Measurements from ENCODE around the gene MYBBP1A.

The MYBBP1A gene

DNA sequence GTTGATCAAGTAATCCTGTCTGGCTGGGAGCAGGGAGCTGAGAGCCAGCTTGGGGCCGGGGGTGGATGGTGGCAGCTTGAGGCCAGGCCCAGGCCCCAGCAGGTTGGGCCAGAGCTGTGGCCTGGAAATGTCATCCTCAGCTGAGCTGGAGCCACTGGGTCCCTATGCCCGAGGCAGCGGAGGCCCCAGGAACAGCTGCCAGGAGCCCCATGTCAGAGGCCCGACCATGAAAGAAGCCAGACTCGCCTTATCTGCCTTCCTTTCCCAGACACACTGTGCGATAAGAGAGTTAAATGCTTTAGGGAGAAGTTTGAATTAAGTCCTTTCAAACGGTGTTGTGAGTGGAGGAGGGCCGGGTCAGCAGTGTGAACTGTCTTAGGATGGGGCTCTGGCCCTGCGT lies 32.6 kb upstream of the MYBBP1A start:
- Histone ChIP-seq H2BK15ac (ENCODE audit: low read depth, poor library complexity, severe bottlenecking) (peak overlapping the region; percentile 84), H3K23ac (ENCODE audit: low read length in 2 of 2) (no peak overlapping the region), H3K4me1 (ENCODE audit: control insufficient read depth, insufficient read depth, low read depth, low read length) (peaks cover 35% of the 10 kb centered on the region), H3K27ac (ENCODE audit: low read length, poor library complexity, severe bottlenecking) (no peak overlapping the region), H4K91ac (ENCODE audit: low read length) (no peak overlapping the region), H4K8ac (ENCODE audit: low read length) (no peak overlapping the region), H3K4me3 (ENCODE audit: insufficient read depth in 1 of 2, low read depth in 1 of 2, low read length in 2 of 2) (no peak overlapping the region), H3K4me2 (ENCODE audit: low read length, poor library complexity, severe bottlenecking) (no peak overlapping the region), H3K9ac (ENCODE audit: low read length) (no peak overlapping the region), H3K4ac (ENCODE audit: low read depth in 1 of 2, low read length in 2 of 2) (no peak overlapping the region), H3K14ac (ENCODE audit: low read length in 2 of 2) (no peak overlapping the region), H3K79me1 (replicated peaks; ENCODE audit: low read length, poor library complexity, severe bottlenecking) (no peaks in the 10 kb centered on the region), H3K18ac (ENCODE audit: low read depth in 1 of 2, low read length in 2 of 2) (no peak overlapping the region), H2BK120ac (ENCODE audit: low read depth, low read length) (no peak overlapping the region), H3K36me3 (ENCODE audit: control insufficient read depth in 1 of 2, insufficient read depth in 2 of 2, low read depth in 1 of 2, low read length in 2 of 2) (no peaks in the 10 kb centered on the region), H2AK5ac (ENCODE audit: low read length, severe bottlenecking) (no peak overlapping the region), H2BK12ac (ENCODE audit: low read length in 2 of 2) (no peak overlapping the region), H2BK5ac (ENCODE audit: low read depth, low read length, poor library complexity, severe bottlenecking) (no peak overlapping the region), H3K9me3 (ENCODE audit: control insufficient read depth, low read length) (no peaks in the 10 kb centered on the region), H3K27me3 (ENCODE audit: control insufficient read depth in 1 of 2, insufficient read depth in 1 of 2, low read length in 2 of 2) (peaks cover 61 to 78% of the 10 kb centered on the region in 2 experiments), H2AFZ (ENCODE audit: low read depth, low read length) (no peak overlapping the region)
- 26% methylated on average over 7 of the region's 9 CpGs for WGBS
- peak; percentile 24 for DNase-seq

DNA sequence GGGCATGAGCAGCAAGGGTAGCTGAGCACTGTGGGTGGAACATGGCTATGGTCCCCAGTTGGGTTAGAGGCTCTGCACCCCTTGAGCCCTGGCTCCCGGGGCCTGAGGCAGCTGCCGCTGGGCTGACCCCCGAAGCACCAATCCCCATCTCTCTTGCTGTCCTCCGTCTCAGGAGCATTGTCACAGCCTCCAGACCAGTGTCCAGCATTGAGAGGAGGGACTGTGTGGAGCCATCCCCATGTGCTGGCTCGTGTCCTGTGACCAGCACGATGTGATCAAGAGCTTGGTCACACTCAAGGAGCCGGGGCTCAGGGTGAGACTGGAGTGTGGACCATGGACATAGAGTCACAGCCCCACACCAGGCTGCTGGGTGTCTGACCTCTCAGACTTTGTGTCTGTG lies 32.0 kb upstream of the MYBBP1A start:
- Histone ChIP-seq H3K9me3 (ENCODE audit: control insufficient read depth, low read length) (no peaks in the 10 kb centered on the region), H4K8ac (ENCODE audit: low read length) (no peak overlapping the region), H3K36me3 (ENCODE audit: control insufficient read depth in 1 of 2, insufficient read depth in 2 of 2, low read depth in 1 of 2, low read length in 2 of 2) (no peaks in the 10 kb centered on the region), H3K27ac (ENCODE audit: low read length, poor library complexity, severe bottlenecking) (no peak overlapping the region), H3K4me2 (ENCODE audit: low read length, poor library complexity, severe bottlenecking) (no peak overlapping the region), H3K27me3 (ENCODE audit: control insufficient read depth in 1 of 2, insufficient read depth in 1 of 2, low read length in 2 of 2) (peaks cover 66 to 84% of the 10 kb centered on the region in 2 experiments), H4K91ac (ENCODE audit: low read length) (no peak overlapping the region), H2BK120ac (ENCODE audit: low read depth, low read length) (no peak overlapping the region), H2BK12ac (ENCODE audit: low read length in 2 of 2) (peak overlapping the region in 1 of 2 experiments; percentile 64), H2BK5ac (ENCODE audit: low read depth, low read length, poor library complexity, severe bottlenecking) (no peak overlapping the region), H2AK5ac (ENCODE audit: low read length, severe bottlenecking) (no peak overlapping the region), H3K4me1 (ENCODE audit: control insufficient read depth, insufficient read depth, low read depth, low read length) (peaks cover 36% of the 10 kb centered on the region), H3K18ac (ENCODE audit: low read depth in 1 of 2, low read length in 2 of 2) (no peak overlapping the region), H3K9ac (ENCODE audit: low read length) (no peak overlapping the region), H3K14ac (ENCODE audit: low read length in 2 of 2) (peak overlapping the region in 1 of 2 experiments; percentile 2), H2BK15ac (ENCODE audit: low read depth, poor library complexity, severe bottlenecking) (no peak overlapping the region), H3K4ac (ENCODE audit: low read depth in 1 of 2, low read length in 2 of 2) (no peak overlapping the region), H3K4me3 (ENCODE audit: insufficient read depth in 1 of 2, low read depth in 1 of 2, low read length in 2 of 2) (no peak overlapping the region), H3K79me1 (replicated peaks; ENCODE audit: low read length, poor library complexity, severe bottlenecking) (no peaks in the 10 kb centered on the region), H3K23ac (ENCODE audit: low read length in 2 of 2) (no peak overlapping the region), H2AFZ (ENCODE audit: low read depth, low read length) (no peak overlapping the region)
- no peak for DNase-seq
- 84% methylated on average over 7 of the region's 7 CpGs for WGBS

DNA sequence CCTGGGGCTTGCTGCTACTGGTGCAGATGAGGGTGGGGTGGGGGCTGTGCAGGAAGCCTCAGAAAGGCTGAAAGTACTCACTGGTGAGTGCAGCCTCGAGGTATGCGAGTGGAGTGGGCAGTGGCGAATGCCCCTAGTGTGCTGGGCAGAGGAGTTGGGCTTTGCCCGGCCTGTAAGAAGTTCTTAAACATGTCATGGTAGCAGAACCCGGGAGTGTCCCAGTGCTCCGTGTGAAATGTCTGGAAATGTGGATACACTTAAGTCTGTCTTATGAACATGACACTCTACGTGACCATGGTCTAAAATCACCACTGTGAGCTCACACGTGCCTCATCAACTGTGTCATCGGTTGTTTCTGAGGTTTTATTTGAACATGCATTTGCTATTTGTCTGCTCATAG lies 30.9 kb upstream of the MYBBP1A start:
- Histone ChIP-seq H2BK15ac (ENCODE audit: low read depth, poor library complexity, severe bottlenecking) (no peak overlapping the region), H2AK5ac (ENCODE audit: low read length, severe bottlenecking) (no peak overlapping the region), H3K9ac (ENCODE audit: low read length) (no peak overlapping the region), H3K79me1 (replicated peaks; ENCODE audit: low read length, poor library complexity, severe bottlenecking) (no peaks in the 10 kb centered on the region), H3K4me2 (ENCODE audit: low read length, poor library complexity, severe bottlenecking) (no peak overlapping the region), H3K23ac (ENCODE audit: low read length in 2 of 2) (peak overlapping the region in 1 of 2 experiments; percentile 27), H3K4ac (ENCODE audit: low read depth in 1 of 2, low read length in 2 of 2) (no peak overlapping the region), H2BK5ac (ENCODE audit: low read depth, low read length, poor library complexity, severe bottlenecking) (no peak overlapping the region), H2BK120ac (ENCODE audit: low read depth, low read length) (no peak overlapping the region), H3K14ac (ENCODE audit: low read length in 2 of 2) (no peak overlapping the region), H2AFZ (ENCODE audit: low read depth, low read length) (no peak overlapping the region), H3K9me3 (ENCODE audit: control insufficient read depth, low read length) (no peaks in the 10 kb centered on the region), H3K18ac (ENCODE audit: low read depth in 1 of 2, low read length in 2 of 2) (no peak overlapping the region), H2BK12ac (ENCODE audit: low read length in 2 of 2) (no peak overlapping the region), H4K8ac (ENCODE audit: low read length) (no peak overlapping the region), H4K91ac (ENCODE audit: low read length) (no peak overlapping the region), H3K4me1 (ENCODE audit: control insufficient read depth, insufficient read depth, low read depth, low read length) (peaks cover 33% of the 10 kb centered on the region), H3K27me3 (ENCODE audit: control insufficient read depth in 1 of 2, insufficient read depth in 1 of 2, low read length in 2 of 2) (peaks cover 66 to 86% of the 10 kb centered on the region in 2 experiments), H3K4me3 (ENCODE audit: insufficient read depth in 1 of 2, low read depth in 1 of 2, low read length in 2 of 2) (no peak overlapping the region), H3K36me3 (ENCODE audit: control insufficient read depth in 1 of 2, insufficient read depth in 2 of 2, low read depth in 1 of 2, low read length in 2 of 2) (no peaks in the 10 kb centered on the region), H3K27ac (ENCODE audit: low read length, poor library complexity, severe bottlenecking) (no peak overlapping the region)
- 83% methylated on average over 9 of the region's 9 CpGs for whole genome bisulfite sequencing
- DNase-seq, result no peak

DNA sequence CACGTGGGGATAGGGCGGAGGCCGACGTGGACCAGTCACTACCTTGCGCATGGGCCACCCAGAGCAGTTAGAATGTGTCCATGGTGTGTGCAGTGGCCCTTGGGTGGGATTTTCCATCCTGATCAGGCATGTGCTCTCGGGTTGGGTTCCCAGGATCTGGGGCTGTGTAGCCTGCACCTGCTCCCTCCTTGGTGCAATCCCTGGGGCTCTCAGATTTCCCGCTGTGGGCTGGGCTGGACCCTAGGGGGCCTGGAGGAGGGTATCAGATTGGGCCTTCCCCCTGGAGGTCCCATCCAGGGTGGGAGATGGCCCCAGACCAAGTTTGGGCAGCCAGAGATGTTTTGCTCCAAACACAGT lies 30.4 kb upstream of the MYBBP1A start:
- 85% methylated on average over 7 of the region's 7 CpGs for WGBS

More for the DNA sequence above, 30.4 kb upstream of the MYBBP1A start:
- Histone ChIP-seq H3K4me1 (ENCODE audit: control insufficient read depth, insufficient read depth, low read depth, low read length) (peaks cover 33% of the 10 kb centered on the region), H4K91ac (ENCODE audit: low read length) (no peak overlapping the region), H2BK5ac (ENCODE audit: low read depth, low read length, poor library complexity, severe bottlenecking) (no peak overlapping the region), H2BK120ac (ENCODE audit: low read depth, low read length) (no peak overlapping the region), H3K4me3 (ENCODE audit: insufficient read depth in 1 of 2, low read depth in 1 of 2, low read length in 2 of 2) (no peak overlapping the region), H3K4me2 (ENCODE audit: low read length, poor library complexity, severe bottlenecking) (peak overlapping the region; percentile 88), H3K27me3 (ENCODE audit: control insufficient read depth in 1 of 2, insufficient read depth in 1 of 2, low read length in 2 of 2) (peaks cover 64 to 84% of the 10 kb centered on the region in 2 experiments), H2BK12ac (ENCODE audit: low read length in 2 of 2) (no peak overlapping the region), H4K8ac (ENCODE audit: low read length) (no peak overlapping the region), H2AK5ac (ENCODE audit: low read length, severe bottlenecking) (no peak overlapping the region), H3K36me3 (ENCODE audit: control insufficient read depth in 1 of 2, insufficient read depth in 2 of 2, low read depth in 1 of 2, low read length in 2 of 2) (no peaks in the 10 kb centered on the region), H3K27ac (ENCODE audit: low read length, poor library complexity, severe bottlenecking) (no peak overlapping the region), H3K18ac (ENCODE audit: low read depth in 1 of 2, low read length in 2 of 2) (no peak overlapping the region), H2AFZ (ENCODE audit: low read depth, low read length) (no peak overlapping the region), H2BK15ac (ENCODE audit: low read depth, poor library complexity, severe bottlenecking) (no peak overlapping the region), H3K23ac (ENCODE audit: low read length in 2 of 2) (no peak overlapping the region), H3K14ac (ENCODE audit: low read length in 2 of 2) (no peak overlapping the region), H3K9ac (ENCODE audit: low read length) (no peak overlapping the region), H3K9me3 (ENCODE audit: control insufficient read depth, low read length) (no peaks in the 10 kb centered on the region), H3K4ac (ENCODE audit: low read depth in 1 of 2, low read length in 2 of 2) (no peak overlapping the region), H3K79me1 (replicated peaks; ENCODE audit: low read length, poor library complexity, severe bottlenecking) (no peaks in the 10 kb centered on the region)
- DNase-seq, result no peak
